HCT116 (cell line): ENCODE measurements around the gene SFT2D2.

Experiments used
- CTCF ChIP-seq, 3 experiments: fragments of 200-600 bp in 1 of 3; sonication (generic) in 1 of 3; IDR thresholded peaks in 2 of 3; conservative IDR thresholded peaks in 1 of 3; 2 replicates each; pipeline ENCODE4 v1.5.1; 2012 to 2017; ENCODE audit warnings: low read depth in 2 of 3, low read length in 2 of 3, antibody characterized with exemption in 1 of 3, borderline replicate concordance in 1 of 3, control low read depth in 1 of 3, mild to moderate bottlenecking in 1 of 3, mixed read lengths in 1 of 3, mixed run types in 1 of 3, moderate library complexity in 1 of 3; ENCODE audit not compliant: insufficient read depth in 1 of 3
- EZH2 ChIP-seq: fragments of 200-600 bp; sonication (generic); IDR thresholded peaks from 2 replicates; pipeline ENCODE4 v1.6.1; 2017; ENCODE audit warnings: antibody characterized with exemption, mixed run types
- JUND ChIP-seq: IDR thresholded peaks from 2 replicates; pipeline ENCODE4 v1.6.1; 2012
- POLR2A ChIP-seq: IDR thresholded peaks from 2 replicates; pipeline ENCODE4 v1.7.0; 2011; ENCODE audit warnings: borderline replicate concordance; ENCODE audit not compliant: insufficient read depth, insufficient read length; ENCODE audit errors: extremely low read depth
- RAD21 ChIP-seq: IDR thresholded peaks from 2 replicates; pipeline ENCODE4 v1.6.1; 2012; ENCODE audit warnings: low read depth, mild to moderate bottlenecking
- SP1 ChIP-seq: IDR thresholded peaks from 2 replicates; pipeline ENCODE4 v1.6.1; 2012; ENCODE audit warnings: low read depth
- SRF ChIP-seq: IDR thresholded peaks from 2 replicates; pipeline ENCODE4 v1.6.1; 2012; ENCODE audit warnings: low read depth
- TCF7L2 ChIP-seq: IDR thresholded peaks from 2 replicates; pipeline ENCODE4 v1.7.0; 2011; ENCODE audit warnings: borderline replicate concordance, inconsistent platforms; ENCODE audit not compliant: insufficient read depth, insufficient read length; ENCODE audit errors: extremely low read depth
- YY1 ChIP-seq: IDR thresholded peaks from 2 replicates; pipeline ENCODE4 v1.6.1; 2011; ENCODE audit warnings: low read length, low read depth, moderate library complexity, mild to moderate bottlenecking; ENCODE audit not compliant: insufficient replicate concordance; ENCODE audit errors: extremely low read depth
- ZFX ChIP-seq: fragments of 450-650 bp; IDR thresholded peaks from 2 replicates; pipeline ENCODE4 v1.6.1; 2017

GRCh38 chr1:168259567-168259966, 33.8 kb downstream of the SFT2D2 start:
- no peak for TF ChIP-seq RAD21
- TF ChIP-seq CTCF (IDR thresholded peaks at IDR 0.05 in 2 of 3, conservative IDR thresholded peaks at IDR 0.05 in 1 of 3; ENCODE audit: borderline replicate concordance in 1 of 3, insufficient read depth in 1 of 3, low read depth in 2 of 3, low read length in 2 of 3), result no peak
- no peak for TF ChIP-seq ZFX
- no peak for TF ChIP-seq POLR2A
- no peak for TF ChIP-seq JUND
- no peak for TF ChIP-seq TCF7L2
- no peak for TF ChIP-seq YY1
- no peak for TF ChIP-seq EZH2
- no peak for TF ChIP-seq SP1
- TF ChIP-seq SRF, result no peak
